Panc1 (cell line): Measurements from ENCODE around the gene TIMM13. TPM values are rescaled to one million over a fixed set of nuclear protein-coding genes. Genes with fewer than 3 reads are reported as not detected.

ENCODE experiments used
- ATAC-seq: fragments of 200-7000 bp; cut with Tn5 transposase; 2 replicates; pipeline ENCODE4 v1.9.1; 2020; ENCODE audit warnings: mild to moderate bottlenecking, moderate library complexity
- BruUV-seq: library from RNA; stranded (reverse); fragments of 400-500 nt; replicated peaks from 2 replicates; lab custom pipeline; 2021; lab: Mats Ljungman, UMichigan
- CTCF ChIA-PET: fragments of 300-600 bp; sonication (Branson Sonifier 250); formaldehyde crosslinking; loops from one replicate; lab custom pipeline; 2022; ENCODE audit warnings: antibody characterized with exemption; lab: Charles Lee
- POLR2A ChIA-PET: fragments of 300-600 bp; sonication (Branson Sonifier 250); formaldehyde crosslinking; loops from one replicate; lab custom pipeline; 2022; ENCODE audit warnings: antibody characterized with exemption; lab: Charles Lee
- DNase-seq: peaks from one replicate; pipeline ENCODE4 v3.0.0-alpha.2; 2010; ENCODE audit warnings: low read depth, low spot score
- H3K27ac ChIP-seq: 2 replicates; pipeline ENCODE4 v1.5.1; 2011; ENCODE audit warnings: mild to moderate bottlenecking, low read length, inconsistent platforms
- H3K27me3 ChIP-seq: fragments of 200-500 bp; sonication (Bioruptor generic); 2 replicates; pipeline ENCODE4 v1.6.0; 2014; ENCODE audit warnings: low read length, inconsistent platforms; ENCODE audit not compliant: control insufficient read depth, insufficient read depth
- H3K36me3 ChIP-seq: fragments of 200-500 bp; sonication (Bioruptor generic); 2 replicates; pipeline ENCODE4 v1.5.1; 2014; ENCODE audit warnings: inconsistent platforms, mild to moderate bottlenecking, low read length, moderate library complexity; ENCODE audit not compliant: control insufficient read depth, insufficient read depth
- H3K4me1 ChIP-seq: 2 replicates; pipeline ENCODE4 v1.5.1; 2011; ENCODE audit warnings: inconsistent platforms, mild to moderate bottlenecking, low read length, moderate library complexity; ENCODE audit not compliant: control insufficient read depth, insufficient read depth
- H3K4me3 ChIP-seq, 2 experiments: 2 replicates each; pipeline ENCODE4 v1.5.1; 2011 to 2012; ENCODE audit warnings: low read depth in 2 of 2, low read length in 2 of 2, mild to moderate bottlenecking in 2 of 2, inconsistent platforms in 1 of 2, moderate library complexity in 1 of 2
- H3K9me3 ChIP-seq: fragments of 200-500 bp; sonication (Bioruptor generic); 2 replicates; pipeline ENCODE4 v1.5.1; 2014; ENCODE audit warnings: low read depth, mild to moderate bottlenecking, inconsistent platforms, low read length, moderate library complexity; ENCODE audit not compliant: control insufficient read depth, insufficient read depth
- CTCF ChIP-seq: fragments of 450-650 bp; IDR thresholded peaks from 2 replicates; pipeline ENCODE4 v1.5.1; 2017; ENCODE audit warnings: mild to moderate bottlenecking
- POLR2AphosphoS5 ChIP-seq: IDR thresholded peaks from 2 replicates; pipeline ENCODE4 v1.6.1; 2012; ENCODE audit warnings: mild to moderate bottlenecking, low read depth, low read length, moderate library complexity
- SIN3A ChIP-seq: IDR thresholded peaks from 2 replicates; pipeline ENCODE4 v1.6.1; 2012; ENCODE audit warnings: low read depth, mild to moderate bottlenecking, low read length, moderate library complexity, borderline replicate concordance; ENCODE audit not compliant: insufficient read depth
- TCF7L2 ChIP-seq: IDR thresholded peaks from 2 replicates; pipeline ENCODE4 v1.6.1; 2011; ENCODE audit warnings: mild to moderate bottlenecking, low read depth, low read length, inconsistent platforms
- in situ Hi-C: cut with HindIII; loops from 2 replicates; pipeline ENCODE4 v1.10.0; 2016; ENCODE audit warnings: low sequenced_read_pairs, low pct_unique_long_range_greater_than_20kb
- intact Hi-C: fragments of 100-400 bp; cut with micrococcal nuclease; formaldehyde crosslinking; loops from one replicate; pipeline ENCODE4 v1.10.0; 2022; ENCODE audit not compliant: unreplicated experiment
- total RNA-seq: library from RNA; stranded (reverse); gene quantifications from one replicate; pipeline ENCODE4 v1.2.1, GENCODE V29; 2021; ENCODE audit not compliant: unreplicated experiment
- TF ChIP-seq, protein P1 (sequence below), 2 experiments: IDR thresholded peaks; 2 replicates each; pipeline ENCODE4 v1.6.1; 2011 to 2012; ENCODE audit warnings: low read depth in 2 of 2, control low read depth in 1 of 2, low read length in 1 of 2, mild to moderate bottlenecking in 1 of 2, moderate library complexity in 1 of 2; ENCODE audit not compliant: insufficient read depth in 1 of 2

Gene TIMM13
- total RNA-seq, 1 experiment from 2014 or later, result 128 TPM

GRCh38 chr19:2421581-2422306 lies 5.6 kb downstream of the TIMM13 start:
- CTCF ChIA-PET, result no interaction called here
- no TSS peak for BruUV-seq

GRCh38 chr19:2420490-2420889 lies 6.9 kb downstream of the TIMM13 start:
- DNase-seq (no peak), ATAC-seq (no peak)
- H3K4me1 ChIP-seq, result no peaks in the 10 kb centered on the region
- H3K4me3 ChIP-seq, result no peak overlapping the region
- CTCF ChIA-PET, result no interaction called here
- no peaks in the 10 kb centered on the region for H3K9me3 ChIP-seq
- in situ Hi-C loops (no loop called here), intact Hi-C loops (no loop called here)
- BruUV-seq, result no TSS peak
- TF ChIP-seq CTCF (no peak), POLR2AphosphoS5 (no peak), TCF7L2 (no peak), SIN3A (no peak)
- TF ChIP-seq, protein P1, sequence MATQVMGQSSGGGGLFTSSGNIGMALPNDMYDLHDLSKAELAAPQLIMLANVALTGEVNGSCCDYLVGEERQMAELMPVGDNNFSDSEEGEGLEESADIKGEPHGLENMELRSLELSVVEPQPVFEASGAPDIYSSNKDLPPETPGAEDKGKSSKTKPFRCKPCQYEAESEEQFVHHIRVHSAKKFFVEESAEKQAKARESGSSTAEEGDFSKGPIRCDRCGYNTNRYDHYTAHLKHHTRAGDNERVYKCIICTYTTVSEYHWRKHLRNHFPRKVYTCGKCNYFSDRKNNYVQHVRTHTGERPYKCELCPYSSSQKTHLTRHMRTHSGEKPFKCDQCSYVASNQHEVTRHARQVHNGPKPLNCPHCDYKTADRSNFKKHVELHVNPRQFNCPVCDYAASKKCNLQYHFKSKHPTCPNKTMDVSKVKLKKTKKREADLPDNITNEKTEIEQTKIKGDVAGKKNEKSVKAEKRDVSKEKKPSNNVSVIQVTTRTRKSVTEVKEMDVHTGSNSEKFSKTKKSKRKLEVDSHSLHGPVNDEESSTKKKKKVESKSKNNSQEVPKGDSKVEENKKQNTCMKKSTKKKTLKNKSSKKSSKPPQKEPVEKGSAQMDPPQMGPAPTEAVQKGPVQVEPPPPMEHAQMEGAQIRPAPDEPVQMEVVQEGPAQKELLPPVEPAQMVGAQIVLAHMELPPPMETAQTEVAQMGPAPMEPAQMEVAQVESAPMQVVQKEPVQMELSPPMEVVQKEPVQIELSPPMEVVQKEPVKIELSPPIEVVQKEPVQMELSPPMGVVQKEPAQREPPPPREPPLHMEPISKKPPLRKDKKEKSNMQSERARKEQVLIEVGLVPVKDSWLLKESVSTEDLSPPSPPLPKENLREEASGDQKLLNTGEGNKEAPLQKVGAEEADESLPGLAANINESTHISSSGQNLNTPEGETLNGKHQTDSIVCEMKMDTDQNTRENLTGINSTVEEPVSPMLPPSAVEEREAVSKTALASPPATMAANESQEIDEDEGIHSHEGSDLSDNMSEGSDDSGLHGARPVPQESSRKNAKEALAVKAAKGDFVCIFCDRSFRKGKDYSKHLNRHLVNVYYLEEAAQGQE (IDR thresholded peaks at IDR 0.05; ENCODE audit: insufficient read depth in 1 of 2, low read depth in 2 of 2, low read length in 1 of 2), result no peak
- no peaks in the 10 kb centered on the region for H3K36me3 ChIP-seq
- no peaks in the 10 kb centered on the region for H3K27me3 ChIP-seq
- POLR2A ChIA-PET, result no interaction called here
- H3K27ac ChIP-seq, result no peak overlapping the region

More at GRCh38 chr19:2421581-2422306, 5.6 kb downstream of the TIMM13 start:
- intact Hi-C loops (no loop called here), in situ Hi-C loops (no loop called here)
- H3K27ac ChIP-seq, result no peak overlapping the region
- TF ChIP-seq CTCF, result no peak
- TF ChIP-seq SIN3A, result no peak
- TF ChIP-seq TCF7L2, result no peak
- TF ChIP-seq, protein P1 (IDR thresholded peaks at IDR 0.05; ENCODE audit: insufficient read depth in 1 of 2, low read depth in 2 of 2, low read length in 1 of 2), result no peak
- TF ChIP-seq POLR2AphosphoS5, result no peak
- H3K9me3 ChIP-seq, result no peaks in the 10 kb centered on the region
- no peak for DNase-seq
- H3K4me3 ChIP-seq, result no peak overlapping the region
- no peak for ATAC-seq
- H3K27me3 ChIP-seq, result no peaks in the 10 kb centered on the region
- POLR2A ChIA-PET, result no interaction called here
- peaks cover 2% of the 10 kb centered on the region; the same call in 1 of the 2 replicates for H3K36me3 ChIP-seq
- H3K4me1 ChIP-seq, result peaks cover 5% of the 10 kb centered on the region; the same call in 1 of the 2 replicates
